Activated CD8-positive, alpha-beta T cell treated with anti-CD3 and anti-CD28 coated beads, Interleukin-2, amount 10 ng/mL, durations not matched to agents 7 days and 5 days (primary cell): ENCODE results near the gene PTPRCAP. TPM values are rescaled to one million over a fixed set of nuclear protein-coding genes. Genes with fewer than 3 reads are reported as not detected.

Experiments
- ATAC-seq: fragments of 150-1000 bp; cut with Tn5 transposase; one replicate; pipeline ENCODE4 v1.10.0; 2021; ENCODE audit warnings: moderate library complexity
- CTCF ChIA-PET: fragments of 350-600 bp; sonication (Branson Sonifier 250); formaldehyde crosslinking; loops from one replicate; lab custom pipeline; 2021; ENCODE audit warnings: antibody characterized with exemption; lab: Charles Lee
- POLR2A ChIA-PET: fragments of 350-600 bp; sonication (Branson Sonifier 250); formaldehyde crosslinking; loops from one replicate; lab custom pipeline; 2021; ENCODE audit warnings: antibody characterized with exemption; lab: Charles Lee
- DNase-seq: peaks from one replicate; pipeline ENCODE4 v3.0.0-alpha.2; 2020
- H3K27ac Mint-ChIP-seq: one replicate; pipeline ENCODE4 v1.8.0; 2021; ENCODE audit warnings: mild to moderate bottlenecking, mixed read lengths
- H3K27me3 Mint-ChIP-seq: one replicate; pipeline ENCODE4 v1.8.0; 2021; ENCODE audit warnings: low read depth, mixed read lengths
- H3K36me3 Mint-ChIP-seq: one replicate; pipeline ENCODE4 v1.8.0; 2021; ENCODE audit warnings: low read depth, mixed read lengths
- H3K4me1 Mint-ChIP-seq: one replicate; pipeline ENCODE4 v1.8.0; 2021; ENCODE audit warnings: low read depth, mixed read lengths
- H3K4me3 Mint-ChIP-seq: one replicate; pipeline ENCODE4 v1.8.0; 2021; ENCODE audit warnings: mild to moderate bottlenecking, mixed read lengths
- H3K9me3 Mint-ChIP-seq: one replicate; pipeline ENCODE4 v1.8.0; 2022; ENCODE audit warnings: mixed read lengths; ENCODE audit not compliant: insufficient read depth
- total RNA-seq, 2 experiments: library from RNA; stranded (reverse); gene quantifications; one replicate each; pipeline ENCODE4 v1.2.3, GENCODE V29; 2021

PTPRCAP gene
- total RNA-seq, 2 experiments from 2014 or later = 445 to 447 TPM

GRCh38 chr11:67400251-67400941 is 37.1 kb downstream of the PTPRCAP start:
- H3K4me1 Mint-ChIP-seq = peaks cover 64% of the 10 kb centered on the region
- DNase-seq = no peak
- ChIA-PET POLR2A (interaction anchor here (0.6 to 6.9 kb wide), 11 partner anchors 9 to 161 kb away, joined by 3 to 109 read pairs (median 27); partner anchors contain the start of genes CDK2AP2, POLD4, PTPRCAP and RAD9A), CTCF (interaction anchor here (0.8 to 5.7 kb wide), 15 partner anchors 9 to 184 kb away, joined by 3 to 73 read pairs (median 9); partner anchors contain the start of genes AIP, GSTP1, PITPNM1 and POLD4)
- ATAC-seq = no peak
- peak overlapping the region; percentile 86 for H3K27ac Mint-ChIP-seq
- H3K4me3 Mint-ChIP-seq = peak overlapping the region; percentile 90
- H3K27me3 Mint-ChIP-seq = no peaks in the 10 kb centered on the region
- no peaks in the 10 kb centered on the region for H3K9me3 Mint-ChIP-seq
- H3K36me3 Mint-ChIP-seq = peaks cover 64% of the 10 kb centered on the region

GRCh38 chr11:67398661-67399563 is 38.6 kb downstream of the PTPRCAP start:
- DNase-seq = no peak
- peak overlapping the region; percentile 40 for H3K4me3 Mint-ChIP-seq
- H3K27ac Mint-ChIP-seq = peak overlapping the region; percentile 64
- H3K9me3 Mint-ChIP-seq = no peaks in the 10 kb centered on the region
- no peak for ATAC-seq
- H3K27me3 Mint-ChIP-seq = no peaks in the 10 kb centered on the region
- peaks cover 68% of the 10 kb centered on the region for H3K4me1 Mint-ChIP-seq
- POLR2A ChIA-PET = interaction anchor here (3.2 to 6.9 kb wide), 2 partner anchors 38 to 39 kb away, joined by 11 to 109 read pairs; partner anchors contain the start of gene PTPRCAP
- peaks cover 59% of the 10 kb centered on the region for H3K36me3 Mint-ChIP-seq
- CTCF ChIA-PET = interaction anchor here (0.8 to 31.4 kb wide), 4 partner anchors 17 to 53 kb away, joined by 4 to 998 read pairs (median 20); partner anchors contain the start of gene POLD4

GRCh38 chr11:67397986-67398660 is 39.4 kb downstream of the PTPRCAP start:
- Mint-ChIP-seq H3K27ac (peak overlapping the region; percentile 89), H3K9me3 (no peaks in the 10 kb centered on the region), H3K4me3 (peak overlapping the region; percentile 63), H3K27me3 (no peaks in the 10 kb centered on the region), H3K4me1 (peaks cover 70% of the 10 kb centered on the region), H3K36me3 (peaks cover 63% of the 10 kb centered on the region)
- DNase-seq (no peak), ATAC-seq (no peak)
- ChIA-PET CTCF (interaction anchor here (0.7 to 31.4 kb wide), 3 partner anchors 16 to 41 kb away, joined by 3 to 998 read pairs (median 7); partner anchors contain the start of gene POLD4), POLR2A (interaction anchor here (0.6 to 3.2 kb wide), 4 partner anchors 11 to 422 kb away, joined by 3 to 11 read pairs (median 4); partner anchors contain the start of gene PTPRCAP)

DNA sequence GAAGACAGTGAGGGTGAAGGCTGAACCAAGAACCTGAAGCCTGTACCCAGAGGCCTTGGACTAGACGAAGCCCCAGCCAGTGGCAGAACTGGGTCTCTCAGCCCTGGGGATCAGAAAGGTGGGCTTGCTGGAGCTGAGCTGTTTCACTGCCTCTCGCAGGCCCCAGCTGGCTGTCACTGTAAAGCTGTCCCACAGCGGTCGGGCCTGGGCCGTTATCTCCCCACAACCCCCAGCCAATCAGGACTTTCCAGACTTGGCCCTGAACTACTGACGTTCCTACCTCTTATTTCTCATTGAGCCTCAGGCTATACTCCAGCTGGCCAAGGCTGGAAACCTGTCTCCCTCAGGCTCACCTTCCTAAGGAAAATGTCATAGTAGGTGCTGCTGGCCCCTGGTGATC is 39.9 kb downstream of the PTPRCAP start:
- Mint-ChIP-seq H3K36me3 (peaks cover 66% of the 10 kb centered on the region), H3K4me3 (peak overlapping the region; percentile 63), H3K27ac (peak overlapping the region; percentile 89), H3K4me1 (peaks cover 69% of the 10 kb centered on the region), H3K27me3 (no peaks in the 10 kb centered on the region), H3K9me3 (no peaks in the 10 kb centered on the region)
- DNase-seq = no peak
- ChIA-PET CTCF (interaction anchor here (0.7 to 31.4 kb wide), 3 partner anchors 15 to 40 kb away, joined by 3 to 998 read pairs (median 7); partner anchors contain the start of gene POLD4), POLR2A (interaction anchor here (0.6 to 3.2 kb wide), 4 partner anchors 11 to 421 kb away, joined by 3 to 11 read pairs (median 4); partner anchors contain the start of gene PTPRCAP)
- no peak for ATAC-seq

DNA sequence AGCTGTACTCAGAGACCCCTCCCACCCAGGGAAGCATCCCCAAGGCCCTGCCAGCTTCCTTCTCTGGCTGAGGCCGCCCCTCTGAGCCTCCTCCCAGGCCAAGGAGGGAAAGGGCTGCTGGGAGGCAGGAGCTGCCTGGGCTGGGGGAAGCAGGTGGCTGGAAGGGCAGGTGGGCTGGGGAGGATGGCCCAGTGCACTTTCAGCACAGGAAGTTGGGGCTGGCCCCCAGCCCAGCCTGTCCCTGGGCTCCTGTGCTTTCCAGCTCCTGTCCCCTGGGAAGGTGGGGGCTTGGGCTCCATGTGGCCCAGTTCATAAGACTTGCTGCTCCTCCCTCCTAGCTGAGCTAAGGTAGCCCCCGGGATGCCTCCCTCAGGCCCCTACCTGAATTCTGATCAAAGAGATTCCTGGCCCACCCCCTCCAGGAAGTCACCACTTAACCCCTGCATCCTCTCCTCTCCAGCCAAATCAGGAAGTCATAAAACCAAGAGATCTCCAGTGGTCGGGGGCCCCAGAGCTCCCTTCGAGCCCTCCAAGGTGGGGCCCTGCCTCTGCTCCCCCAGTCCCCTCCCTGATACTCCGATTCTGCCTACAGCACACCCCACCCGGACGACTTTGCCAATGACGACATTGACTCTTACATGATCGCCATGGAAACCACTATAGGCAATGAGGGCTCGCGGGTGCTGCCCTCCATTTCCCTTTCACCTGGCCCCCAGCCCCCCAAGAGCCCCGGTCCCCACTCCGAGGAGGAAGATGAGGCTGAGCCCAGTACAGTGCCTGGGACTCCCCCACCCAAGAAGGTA is 40.7 kb downstream of the PTPRCAP start:
- H3K27me3 Mint-ChIP-seq = no peaks in the 10 kb centered on the region
- DNase-seq (no peak), ATAC-seq (peak; percentile 7)
- peaks cover 67% of the 10 kb centered on the region for H3K4me1 Mint-ChIP-seq
- POLR2A ChIA-PET = interaction anchor here (0.7 to 3.2 kb wide), 6 partner anchors 8 to 218 kb away, joined by 3 to 11 read pairs (median 4); partner anchors contain the start of genes PTPRCAP and TBC1D10C
- peak overlapping the region; percentile 70 for H3K4me3 Mint-ChIP-seq
- CTCF ChIA-PET = interaction anchor here (1.3 to 31.4 kb wide), 3 partner anchors 14 to 39 kb away, joined by 3 to 998 read pairs (median 7); partner anchors contain the start of gene POLD4
- peak overlapping the region; percentile 89 for H3K27ac Mint-ChIP-seq
- H3K9me3 Mint-ChIP-seq = no peaks in the 10 kb centered on the region
- H3K36me3 Mint-ChIP-seq = peaks cover 70% of the 10 kb centered on the region

DNA sequence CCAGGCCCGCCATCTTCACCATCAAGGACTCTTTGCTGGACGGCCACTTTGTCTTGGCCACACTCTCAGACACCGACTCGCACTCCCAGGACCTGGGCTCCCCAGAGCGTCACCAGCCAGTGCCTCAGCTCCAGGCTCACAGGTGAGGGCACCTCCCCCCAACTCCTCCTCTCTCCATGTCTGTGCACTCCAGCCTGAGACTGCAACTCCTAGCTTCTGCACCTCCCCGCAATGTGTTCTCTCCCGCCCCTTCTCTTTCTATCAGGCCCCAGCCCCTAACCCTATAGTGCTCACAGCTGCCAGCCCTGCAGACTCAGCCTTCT is 41.3 kb downstream of the PTPRCAP start:
- POLR2A ChIA-PET = interaction anchor here (0.7 to 3.2 kb wide), 5 partner anchors 8 to 219 kb away, joined by 3 to 11 read pairs (median 4); partner anchors contain the start of genes PTPRCAP and TBC1D10C
- Mint-ChIP-seq H3K27ac (peak overlapping the region; percentile 89), H3K4me3 (no peak overlapping the region), H3K9me3 (no peaks in the 10 kb centered on the region), H3K36me3 (peaks cover 70% of the 10 kb centered on the region), H3K27me3 (no peaks in the 10 kb centered on the region), H3K4me1 (peaks cover 71% of the 10 kb centered on the region)
- ATAC-seq (no peak), DNase-seq (no peak)
- CTCF ChIA-PET = interaction anchor here (1.3 to 31.4 kb wide), 2 partner anchors 22 to 39 kb away, joined by 3 to 998 read pairs; partner anchors contain the start of gene POLD4

DNA sequence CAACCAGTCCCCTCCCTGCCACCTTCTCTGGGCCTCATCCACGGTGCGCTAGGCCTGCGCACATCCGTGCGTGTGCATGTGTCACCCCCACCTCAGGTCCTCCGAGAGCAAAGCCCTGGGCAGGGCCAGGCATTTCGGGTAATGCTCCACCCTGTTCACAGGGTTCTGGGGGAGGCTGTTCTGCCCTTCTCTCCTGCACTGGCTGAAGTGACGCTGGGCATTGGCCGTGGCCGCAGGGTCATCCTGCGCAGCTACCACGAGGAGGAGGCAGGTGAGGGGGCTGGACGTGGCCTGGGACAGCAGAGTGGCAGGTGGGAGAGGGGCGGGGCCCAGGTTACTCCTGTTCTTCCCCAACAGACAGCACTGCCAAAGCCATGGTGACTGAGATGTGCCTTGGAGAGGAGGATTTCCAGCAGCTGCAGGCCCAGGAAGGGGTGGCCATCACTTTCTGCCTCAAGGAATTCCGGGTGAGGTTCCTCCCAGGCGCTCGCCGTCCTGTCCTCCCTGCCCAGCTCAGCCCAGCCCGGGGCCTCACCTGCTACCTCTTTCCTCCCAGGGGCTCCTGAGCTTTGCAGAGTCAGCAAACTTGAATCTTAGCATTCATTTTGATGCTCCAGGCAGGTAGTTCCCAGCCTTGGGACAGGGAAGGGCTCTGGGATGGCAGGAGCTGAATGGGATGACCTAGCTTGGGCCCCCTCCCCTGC is 41.8 kb downstream of the PTPRCAP start:
- peaks cover 69% of the 10 kb centered on the region for H3K36me3 Mint-ChIP-seq
- no peak overlapping the region for H3K4me3 Mint-ChIP-seq
- no peak for DNase-seq
- no peak for ATAC-seq
- H3K4me1 Mint-ChIP-seq = peaks cover 74% of the 10 kb centered on the region
- peak overlapping the region; percentile 89 for H3K27ac Mint-ChIP-seq
- ChIA-PET CTCF (interaction anchor here (1.1 to 31.4 kb wide), 3 partner anchors 23 to 49 kb away, joined by 3 to 998 read pairs (median 3); partner anchors contain the start of gene POLD4), POLR2A (interaction anchor here (0.7 to 3.2 kb wide), 5 partner anchors 9 to 219 kb away, joined by 3 to 11 read pairs (median 4); partner anchors contain the start of genes PTPRCAP and TBC1D10C)
- H3K27me3 Mint-ChIP-seq = no peaks in the 10 kb centered on the region
- no peaks in the 10 kb centered on the region for H3K9me3 Mint-ChIP-seq

- no peak for DNase-seq
- CTCF ChIA-PET = interaction anchor here (4.1 to 31.4 kb wide), 3 partner anchors 8 to 36 kb away, joined by 32 to 998 read pairs (median 36); partner anchors contain the start of genes POLD4 and PPP1CA
- peak overlapping the region; percentile 18 for H3K27ac Mint-ChIP-seq
- POLR2A ChIA-PET = no interaction called here
- H3K36me3 Mint-ChIP-seq = peaks cover 52% of the 10 kb centered on the region
- H3K4me1 Mint-ChIP-seq = peaks cover 72% of the 10 kb centered on the region
- peak overlapping the region; percentile 22 for H3K4me3 Mint-ChIP-seq
- H3K27me3 Mint-ChIP-seq = no peaks in the 10 kb centered on the region
- H3K9me3 Mint-ChIP-seq = no peaks in the 10 kb centered on the region
- no peak for ATAC-seq
Observed at GRCh38 chr11:67393990-67394389, 43.5 kb downstream of the PTPRCAP start.

DNA sequence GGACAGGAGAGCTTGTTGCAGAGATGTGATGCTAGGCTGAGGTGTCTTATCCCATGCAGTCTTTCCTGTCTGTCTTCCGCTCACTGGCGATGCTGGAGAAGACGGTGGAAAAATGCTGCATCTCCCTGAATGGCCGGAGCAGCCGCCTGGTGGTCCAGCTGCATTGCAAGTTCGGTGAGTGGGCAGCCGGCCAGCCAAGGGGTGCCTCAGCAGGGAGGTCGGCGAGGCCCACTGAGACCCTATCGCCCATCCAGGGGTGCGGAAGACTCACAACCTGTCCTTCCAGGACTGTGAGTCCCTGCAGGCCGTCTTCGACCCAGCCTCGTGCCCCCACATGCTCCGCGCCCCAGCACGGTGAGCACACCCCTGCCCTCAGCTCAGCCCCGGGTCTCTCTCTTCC is 44.0 kb downstream of the PTPRCAP start:
- CTCF ChIA-PET = interaction anchor here (4.1 to 31.4 kb wide), 3 partner anchors 8 to 36 kb away, joined by 32 to 998 read pairs (median 36); partner anchors contain the start of genes POLD4 and PPP1CA

More for the DNA sequence above, 44.0 kb downstream of the PTPRCAP start:
- Mint-ChIP-seq H3K9me3 (no peaks in the 10 kb centered on the region), H3K4me3 (peak overlapping the region; percentile 97), H3K36me3 (peaks cover 48% of the 10 kb centered on the region), H3K27ac (peak overlapping the region; percentile 18), H3K4me1 (peaks cover 69% of the 10 kb centered on the region), H3K27me3 (no peaks in the 10 kb centered on the region)
- POLR2A ChIA-PET = no interaction called here
- ATAC-seq (no peak), DNase-seq (no peak)
